Measurements from ENCODE around the gene LBP. TPM values are rescaled to one million over a fixed set of nuclear protein-coding genes. Genes with fewer than 3 reads are reported as not detected.

LBP gene
- total and polyA plus RNA-seq, 2 experiments from 2014 or later: 0.10 to 0.19 TPM

Small RNAs within 50 kb of the gene (small RNA-seq; reads per million reads assigned to genes)
- gene RF00056 (ENCODE audit: low replicate concordance) (not detected), gene SNORA71B (ENCODE audit: low replicate concordance) (4.5 reads per million, percentile 92 among the genes with 10 or more reads in this experiment)

Other genes with a start within 250 kb of the LBP start
- gene TGM2, start 181.2 kb upstream of the LBP start, total RNA-seq (2014; rRNA removed; shearing (Covaris generic)): 0.19 and 1.0 TPM in 2 replicates
- gene TGM2, start 181.2 kb upstream of the LBP start, polyA plus RNA-seq (2016; fragmentation: Nextera tagmentation; extraction: Ambion mirVana): 0.45 and 0.49 TPM in 2 replicates
- gene KIAA1755, start 85.7 kb upstream of the LBP start, total RNA-seq (2014; rRNA removed; shearing (Covaris generic)): 0.12 and 0.28 TPM in 2 replicates
- gene KIAA1755, start 85.7 kb upstream of the LBP start, polyA plus RNA-seq (2016; fragmentation: Nextera tagmentation; extraction: Ambion mirVana): not detected in 2 replicates
- not detected in 2 replicates for gene BPI, start 42.3 kb upstream of the LBP start, total RNA-seq (2014; rRNA removed; shearing (Covaris generic))
- gene BPI, start 42.3 kb upstream of the LBP start, polyA plus RNA-seq (2016; fragmentation: Nextera tagmentation; extraction: Ambion mirVana): not detected in 2 replicates
- 22.2 and 25.4 TPM in 2 replicates for gene SNHG17, start 88.8 kb downstream of the LBP start, total RNA-seq (2014; rRNA removed; shearing (Covaris generic))
- gene SNHG17, start 88.8 kb downstream of the LBP start, polyA plus RNA-seq (2016; fragmentation: Nextera tagmentation; extraction: Ambion mirVana): 76.1 and 80.1 TPM in 2 replicates
- gene RALGAPB, start 126.4 kb downstream of the LBP start, total RNA-seq (2014; rRNA removed; shearing (Covaris generic)): 39.1 and 40.4 TPM in 2 replicates
- gene RALGAPB, start 126.4 kb downstream of the LBP start, polyA plus RNA-seq (2016; fragmentation: Nextera tagmentation; extraction: Ambion mirVana): 7.7 and 10.2 TPM in 2 replicates
- gene ADIG, start 234.7 kb downstream of the LBP start, total RNA-seq (2014; rRNA removed; shearing (Covaris generic)): not detected in 2 replicates
- not detected in 2 replicates for gene ADIG, start 234.7 kb downstream of the LBP start, polyA plus RNA-seq (2016; fragmentation: Nextera tagmentation; extraction: Ambion mirVana)

Data from GM23338 (cell line).